GM19328 (cell line): Measurements from ENCODE around the gene GARIN5A.

Experiments used
- ATAC-seq: cut with Tn5 transposase; IDR thresholded peaks from one replicate; pipeline ENCODE4 v1.9.1; 2021; ENCODE audit warnings: mild to moderate bottlenecking, moderate library complexity; ENCODE audit not compliant: unreplicated experiment

Gene GARIN5A

GRCh38 chr19:50435627-50436026 is 41.0 kb downstream of the GARIN5A start:
- ATAC-seq = no peak

- no peak for ATAC-seq
Measured at GRCh38 chr19:50435221-50435620, 41.4 kb downstream of the GARIN5A start.

GRCh38 chr19:50434525-50434924 is 42.1 kb downstream of the GARIN5A start:
- ATAC-seq = no peak

- ATAC-seq = no peak
Measured at GRCh38 chr19:50433201-50434180, 43.2 kb downstream of the GARIN5A start.

DNA sequence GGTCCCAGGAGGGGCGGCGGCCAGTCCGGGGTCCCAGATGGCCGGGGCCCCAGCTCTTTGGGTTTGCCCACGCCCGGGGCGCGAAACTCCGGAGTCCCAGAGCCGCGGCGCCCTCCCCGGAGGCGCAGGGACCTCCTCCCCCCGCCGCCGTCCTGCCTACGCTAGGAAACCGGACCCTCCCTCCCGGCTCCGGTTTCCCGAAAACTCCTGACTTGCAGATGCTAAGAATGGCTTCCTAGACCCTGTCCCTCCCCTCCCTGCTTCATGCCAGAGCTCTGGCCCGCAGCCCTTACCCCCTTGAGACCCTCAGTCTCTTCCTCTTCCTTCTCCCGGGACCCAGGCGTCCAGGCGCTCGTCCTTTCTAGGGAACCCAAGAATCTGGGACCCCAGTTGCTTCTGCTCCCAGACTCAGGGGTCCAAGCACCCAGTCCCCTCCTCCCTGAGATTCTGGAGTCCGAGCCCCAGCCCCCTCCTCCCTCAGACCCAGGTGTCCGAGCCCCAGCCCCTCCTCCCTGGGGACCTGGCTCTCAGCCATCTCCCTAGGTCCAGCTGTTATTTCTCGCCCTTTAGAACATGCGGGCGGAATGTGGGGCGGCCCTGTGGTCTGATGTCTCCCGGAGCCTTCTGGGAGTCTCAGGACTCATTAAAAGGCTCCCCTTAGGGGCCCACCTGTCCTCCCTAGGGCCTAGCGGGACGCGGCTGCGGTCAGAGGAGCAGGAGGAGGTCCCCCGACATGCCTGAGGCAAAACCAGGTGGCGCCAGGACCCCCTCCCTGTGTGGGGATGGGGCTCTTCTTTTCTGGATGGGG is 44.2 kb downstream of the GARIN5A start, which contains the start of gene MYBPC2:
TSS of gene MYBPC2 (plus strand) at position 672 of the 808 bp plus-strand sequence. CDS start at position 734, 62 bp downstream.
- ATAC-seq = no peak

GRCh38 chr19:50431343-50432220 is 45.1 kb downstream of the GARIN5A start:
- peak; percentile 59 for ATAC-seq

- ATAC-seq = no peak
Measured at GRCh38 chr19:50430888-50431342, 45.7 kb downstream of the GARIN5A start.

DNA sequence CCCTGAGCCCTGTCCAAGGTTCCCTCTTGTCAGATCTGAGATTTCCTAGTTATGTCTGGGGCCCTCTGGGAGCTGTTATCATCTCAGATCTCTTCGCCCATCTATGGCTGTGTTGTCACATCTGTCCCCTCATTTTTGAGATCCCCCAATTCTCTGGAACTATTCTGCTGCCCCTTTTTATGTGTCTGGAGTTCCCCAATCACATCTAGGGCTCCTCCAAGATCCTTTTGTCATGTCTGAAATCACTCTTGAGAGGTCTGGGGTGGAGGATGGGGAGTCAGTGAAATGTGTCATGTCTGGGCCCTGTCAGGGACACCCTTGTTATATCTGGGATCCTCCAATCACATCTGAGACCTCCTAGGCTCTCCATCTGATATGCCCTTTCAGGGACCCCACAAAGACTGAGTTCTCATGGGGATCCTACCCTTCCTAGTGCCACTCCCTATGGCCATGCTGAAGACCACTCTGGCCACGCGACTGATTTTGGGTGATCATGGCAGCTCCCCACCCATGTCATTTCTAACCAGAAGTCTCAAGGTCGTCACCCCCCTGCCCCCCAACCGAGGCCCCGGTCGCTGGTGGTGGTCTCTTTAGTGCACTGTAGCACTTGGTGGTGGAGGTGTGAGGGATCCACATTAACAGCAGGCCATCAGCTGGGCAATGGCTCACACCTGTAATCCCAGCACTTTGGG is 47.7 kb downstream of the GARIN5A start:
- ATAC-seq = no peak

DNA sequence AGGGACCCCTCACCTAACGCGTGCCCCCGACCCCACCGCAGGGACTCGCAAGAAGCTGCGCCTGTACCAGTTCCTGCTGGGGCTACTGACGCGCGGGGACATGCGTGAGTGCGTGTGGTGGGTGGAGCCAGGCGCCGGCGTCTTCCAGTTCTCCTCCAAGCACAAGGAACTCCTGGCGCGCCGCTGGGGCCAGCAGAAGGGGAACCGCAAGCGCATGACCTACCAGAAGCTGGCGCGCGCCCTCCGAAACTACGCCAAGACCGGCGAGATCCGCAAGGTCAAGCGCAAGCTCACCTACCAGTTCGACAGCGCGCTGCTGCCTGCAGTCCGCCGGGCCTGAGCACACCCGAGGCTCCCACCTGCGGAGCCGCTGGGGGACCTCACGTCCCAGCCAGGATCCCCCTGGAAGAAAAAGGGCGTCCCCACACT is 48.6 kb downstream of the GARIN5A start:
- no peak for ATAC-seq

- no peak for ATAC-seq
Measured at GRCh38 chr19:50427318-50427925, 49.2 kb downstream of the GARIN5A start.

GRCh38 chr19:50425581-50425980 is 51.1 kb downstream of the GARIN5A start:
- no peak for ATAC-seq

- ATAC-seq = no peak
Measured at GRCh38 chr19:50423279-50424113, 53.2 kb downstream of the GARIN5A start.

- ATAC-seq = no peak
Measured at GRCh38 chr19:50422397-50423278, 54.0 kb downstream of the GARIN5A start.

DNA sequence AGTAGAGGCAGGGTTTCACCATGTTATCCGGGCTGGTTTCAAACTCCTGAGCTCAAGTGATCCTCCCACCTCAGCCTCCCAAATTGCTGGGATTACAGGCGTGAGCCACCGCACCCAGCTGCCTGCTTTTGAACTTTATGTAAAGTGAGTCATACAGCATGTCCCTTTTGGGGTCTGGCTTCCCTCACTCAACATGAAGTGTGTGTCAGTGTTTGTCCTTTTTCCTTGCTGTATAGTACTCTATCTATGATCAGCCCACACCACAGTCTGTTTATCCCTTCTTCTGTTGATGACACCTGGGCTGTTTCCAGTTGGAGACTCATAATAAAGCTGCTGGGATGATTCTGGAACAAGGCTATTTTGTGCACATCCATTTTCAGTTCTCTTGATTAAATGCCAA is 55.8 kb downstream of the GARIN5A start:
- no peak for ATAC-seq

DNA sequence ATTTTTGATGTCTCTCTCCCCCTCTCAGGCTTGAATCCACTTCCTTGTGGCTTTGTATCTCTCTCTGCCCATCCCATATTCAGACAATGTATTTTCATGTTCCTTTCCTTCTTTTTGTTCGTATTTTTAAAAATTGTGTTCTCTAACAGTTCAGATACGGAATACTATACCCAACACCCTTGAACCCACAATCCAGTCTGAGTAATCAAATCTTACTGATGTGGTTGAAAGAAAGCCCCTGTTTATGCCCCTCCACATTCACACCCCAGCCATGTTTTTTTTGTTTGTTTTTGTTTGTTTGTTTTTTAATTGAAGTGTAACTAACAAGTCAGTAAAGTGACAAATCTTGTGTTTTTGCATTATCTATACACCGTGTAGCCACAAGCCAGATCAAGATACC is 56.5 kb downstream of the GARIN5A start:
- ATAC-seq = no peak

- ATAC-seq = no peak
Measured at GRCh38 chr19:50419580-50420035, 57.0 kb downstream of the GARIN5A start.

DNA sequence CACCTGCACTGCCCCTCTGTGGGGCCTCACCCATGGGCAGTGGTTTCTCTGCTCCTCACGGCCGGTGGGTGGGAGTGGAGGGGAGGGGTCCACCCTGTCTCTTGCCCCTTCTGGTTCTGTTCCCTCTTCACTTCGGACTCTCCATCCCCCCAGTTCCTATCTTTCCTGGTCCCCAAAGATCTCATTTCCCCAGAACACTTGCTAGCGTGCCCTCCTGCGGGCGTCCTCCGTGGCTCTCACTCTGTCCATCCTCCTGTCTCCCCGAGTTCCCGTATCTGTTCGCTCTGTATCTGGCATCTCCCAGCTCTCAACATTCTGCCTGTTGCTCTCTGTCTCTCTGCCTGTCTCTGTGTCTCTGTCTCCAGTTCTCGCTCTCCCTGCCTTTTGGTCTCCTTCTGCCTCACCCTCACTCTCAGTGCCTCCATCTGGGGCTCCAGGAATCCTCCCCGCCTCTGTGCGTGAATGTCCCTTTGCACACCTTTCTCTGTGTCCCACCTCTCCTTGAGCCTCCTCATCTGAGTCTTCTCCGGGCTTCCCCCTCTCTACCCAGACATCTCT is 57.5 kb downstream of the GARIN5A start:
- no peak for ATAC-seq
